NCI-H1436 treated with DMSO at 0.1 percent for 48 hours (cell line): ENCODE measurements around the gene RAD23B.

Source experiments
- DNase-seq: peaks from one replicate; lab custom pipeline; 2025; lab: John Stamatoyannopoulos, UW

RAD23B gene

DNA sequence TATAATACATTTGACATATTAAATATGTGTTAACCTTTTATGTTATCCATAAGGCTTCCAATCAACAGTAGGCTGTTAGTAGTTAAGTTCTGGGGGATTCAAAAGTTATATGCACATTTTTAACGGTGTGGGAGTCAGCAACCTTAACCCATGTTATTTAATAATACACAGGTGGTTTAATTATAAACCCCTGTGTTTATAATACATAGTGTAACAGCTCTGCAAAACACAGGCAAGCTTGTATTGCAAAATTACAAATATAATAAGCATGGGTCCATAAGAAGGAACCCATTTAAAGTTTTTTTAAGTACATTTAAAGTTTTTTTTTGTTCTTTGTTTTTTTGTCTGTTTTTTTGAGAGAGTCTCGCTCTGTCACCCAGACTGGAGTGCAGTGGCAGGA lies 14.5 kb upstream of the RAD23B start:
- no peak for DNase-seq

DNA sequence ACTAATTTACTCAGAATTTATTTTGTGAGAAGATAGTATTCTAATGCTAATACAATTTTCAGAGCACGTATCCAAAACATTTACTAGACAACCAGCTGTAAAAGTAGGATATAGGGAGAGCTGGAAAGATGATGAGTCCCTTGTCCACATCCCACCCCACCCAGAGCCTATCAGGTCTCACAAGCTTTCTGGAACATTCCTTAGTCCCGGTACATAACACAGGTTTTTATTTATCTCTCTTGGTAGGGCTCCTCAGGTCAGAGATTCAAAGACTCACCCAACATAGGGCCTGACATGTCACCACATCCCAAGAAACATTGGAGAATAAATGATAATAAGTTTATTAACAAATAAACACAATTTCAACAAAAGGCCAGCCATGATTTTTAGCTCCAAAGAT lies 13.8 kb upstream of the RAD23B start:
- no peak for DNase-seq

DNA sequence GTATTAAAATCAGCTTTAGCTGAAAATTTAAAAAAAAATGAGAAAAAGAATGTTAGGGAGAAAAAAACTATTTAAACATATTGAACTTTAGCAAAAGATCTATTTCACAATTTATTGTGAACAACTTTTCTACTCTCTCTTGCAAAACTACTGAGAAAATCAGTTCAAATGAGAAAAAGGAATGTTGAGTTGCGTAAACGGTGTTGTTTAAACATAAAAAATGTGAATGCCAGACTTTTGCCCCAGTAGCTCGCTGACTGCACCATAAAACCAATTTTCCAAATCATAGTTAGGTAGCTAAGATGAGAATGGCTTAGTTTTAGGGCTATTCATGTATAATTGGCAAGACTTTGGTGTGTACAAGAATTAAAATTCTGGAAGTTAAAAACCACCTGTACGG lies 13.4 kb upstream of the RAD23B start:
- no peak for DNase-seq

DNA sequence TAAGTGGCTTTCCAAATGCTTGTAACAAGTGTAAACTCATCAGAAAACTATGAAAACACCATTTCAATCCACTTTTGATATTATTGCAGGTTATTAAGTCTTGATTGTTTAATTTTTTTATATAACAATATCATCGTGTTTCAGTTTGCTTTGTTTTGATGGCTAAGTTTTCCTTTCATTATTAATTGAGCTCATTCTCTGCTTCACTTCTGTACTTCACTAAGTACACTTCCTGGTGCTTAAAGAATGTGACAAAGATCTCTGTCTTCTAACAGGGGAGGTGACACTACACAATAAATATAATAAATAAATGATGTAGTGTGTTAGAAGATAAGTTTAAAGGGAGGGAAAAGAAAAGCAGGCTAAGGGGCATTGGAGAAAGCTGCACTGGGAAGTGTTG lies 13.0 kb upstream of the RAD23B start:
- DNase-seq, result no peak

DNA sequence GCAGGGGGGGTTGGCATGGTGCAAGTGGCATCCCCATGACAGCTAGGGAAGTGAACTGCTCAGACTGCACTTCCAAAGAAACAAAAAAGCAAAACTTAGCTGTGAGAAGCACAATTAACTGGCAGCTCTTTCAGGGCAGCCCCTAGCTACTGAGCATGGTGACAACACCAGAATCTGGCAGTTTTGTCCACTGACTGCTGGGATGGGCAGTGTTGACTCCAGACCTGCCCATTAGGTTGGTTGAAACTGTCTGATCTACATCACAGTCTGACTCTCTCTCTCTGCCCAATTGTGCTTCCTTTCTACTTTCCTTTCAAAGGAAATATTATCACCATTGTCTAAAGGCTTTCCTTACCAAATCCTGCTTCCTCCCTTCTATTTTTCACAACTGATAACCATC lies 12.5 kb upstream of the RAD23B start:
- no peak for DNase-seq

DNA sequence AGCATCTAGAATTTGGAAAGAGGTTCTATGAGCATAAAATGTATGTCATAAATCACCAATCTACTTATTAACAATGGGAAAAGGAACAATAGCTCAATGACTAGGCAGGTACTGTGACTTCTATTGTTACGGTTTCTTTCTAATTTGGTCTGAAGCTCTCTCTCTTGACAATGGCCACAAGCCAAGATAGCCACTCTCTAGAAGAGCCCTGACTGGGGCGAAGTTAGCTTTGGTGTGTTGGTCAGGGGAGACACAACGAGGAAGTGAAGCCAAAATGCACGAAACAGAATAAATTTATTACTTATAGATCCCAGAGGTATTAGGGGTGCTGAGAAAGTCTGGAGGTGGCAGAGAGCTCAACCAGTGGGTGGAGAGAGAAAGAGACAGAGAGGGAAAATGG lies 9.4 kb upstream of the RAD23B start:
- no peak for DNase-seq

DNA sequence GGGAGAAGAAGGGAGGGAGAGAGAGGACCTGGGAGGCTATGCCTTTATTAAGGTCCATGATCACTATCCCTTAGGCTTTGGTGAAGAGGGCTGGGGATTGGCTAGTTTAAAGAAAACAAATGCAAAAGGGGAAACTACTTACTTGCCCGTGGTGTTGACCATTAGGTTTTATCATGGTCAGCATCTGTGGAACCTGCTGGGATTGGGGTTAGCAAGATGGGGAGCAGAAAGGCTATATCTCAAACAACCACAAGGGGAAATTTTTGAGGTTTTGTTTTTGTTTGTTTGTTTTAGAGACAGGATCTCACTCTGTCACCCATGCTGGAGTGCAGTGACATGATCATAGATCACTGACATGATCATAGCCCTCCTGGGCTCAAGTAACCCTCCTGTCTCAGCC lies 9.0 kb upstream of the RAD23B start:
- no peak for DNase-seq

DNA sequence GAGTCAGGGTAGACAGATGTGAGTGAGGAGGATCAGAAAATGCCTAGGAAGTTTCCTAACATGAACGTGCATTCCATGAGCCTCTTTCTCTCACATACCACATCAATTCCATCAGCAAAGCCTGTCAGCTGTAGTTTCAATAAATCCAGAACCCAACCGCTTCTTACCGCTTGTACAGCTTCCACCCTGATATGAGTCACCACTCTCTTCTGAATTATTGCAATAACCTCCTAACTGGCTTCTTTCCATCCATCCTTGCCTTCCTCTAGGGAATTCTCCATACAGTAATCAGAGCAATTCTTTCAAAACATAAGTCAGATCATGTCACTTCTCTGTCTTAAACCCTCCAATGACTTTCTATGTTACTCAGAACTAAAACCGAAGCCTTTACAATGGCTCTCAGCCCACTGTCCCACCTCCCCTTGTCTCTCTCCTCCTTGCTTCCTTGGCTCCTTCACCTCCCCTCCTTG lies 8.1 kb upstream of the RAD23B start:
- DNase-seq, result no peak

DNA sequence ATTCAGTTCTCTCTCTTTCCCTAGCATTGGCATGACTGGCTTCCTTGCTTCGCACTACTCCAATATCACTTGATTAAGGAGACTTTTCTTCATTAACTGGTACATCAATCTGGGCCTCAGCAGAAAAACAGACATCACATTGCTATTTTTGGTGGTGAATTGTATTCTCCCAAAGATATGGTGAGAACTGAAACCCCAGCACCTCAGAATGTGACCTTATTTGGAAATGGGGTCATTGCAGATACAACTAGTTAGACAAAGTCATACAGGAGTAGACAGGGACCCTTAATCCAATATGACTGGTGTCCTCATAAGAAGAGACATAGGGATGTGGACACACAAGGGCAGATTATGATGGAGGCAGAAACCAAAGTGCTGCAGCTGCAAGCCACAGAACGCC lies 7.5 kb upstream of the RAD23B start:
- DNase-seq, result no peak

DNA sequence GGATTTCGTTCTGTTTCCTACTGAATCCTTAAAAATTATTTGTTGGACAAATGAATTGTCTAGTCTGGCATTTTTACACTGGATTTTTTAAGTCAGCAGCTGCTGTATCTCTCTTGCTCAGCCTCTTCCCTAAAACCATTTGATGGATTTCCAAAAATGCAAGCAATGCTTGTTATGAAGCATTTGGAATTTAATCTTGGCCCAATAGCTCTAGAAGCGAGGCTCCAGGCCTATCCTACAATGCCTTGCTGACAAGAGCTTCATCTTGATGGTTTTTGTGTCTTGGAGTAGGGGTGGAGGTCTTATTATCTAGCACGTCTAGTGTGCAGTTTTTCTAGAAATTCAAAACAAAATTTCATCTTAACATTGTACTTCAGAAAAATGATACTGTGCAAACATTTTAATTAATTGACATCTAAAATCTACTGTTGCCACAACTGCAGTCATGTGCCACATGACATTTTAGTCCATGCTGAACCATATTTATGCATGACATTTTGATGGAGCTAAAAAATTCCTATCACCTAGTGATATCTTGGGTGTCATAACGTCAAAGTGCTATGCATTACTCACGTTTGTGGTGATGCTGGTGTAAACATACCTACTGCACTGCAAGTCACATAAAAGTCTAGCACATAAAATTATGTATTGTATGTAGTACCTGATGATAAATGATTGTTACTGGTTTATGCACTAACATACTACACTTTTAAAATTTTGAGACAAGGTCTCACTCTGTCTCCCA lies 5.9 kb upstream of the RAD23B start:
- DNase-seq, result no peak

DNA sequence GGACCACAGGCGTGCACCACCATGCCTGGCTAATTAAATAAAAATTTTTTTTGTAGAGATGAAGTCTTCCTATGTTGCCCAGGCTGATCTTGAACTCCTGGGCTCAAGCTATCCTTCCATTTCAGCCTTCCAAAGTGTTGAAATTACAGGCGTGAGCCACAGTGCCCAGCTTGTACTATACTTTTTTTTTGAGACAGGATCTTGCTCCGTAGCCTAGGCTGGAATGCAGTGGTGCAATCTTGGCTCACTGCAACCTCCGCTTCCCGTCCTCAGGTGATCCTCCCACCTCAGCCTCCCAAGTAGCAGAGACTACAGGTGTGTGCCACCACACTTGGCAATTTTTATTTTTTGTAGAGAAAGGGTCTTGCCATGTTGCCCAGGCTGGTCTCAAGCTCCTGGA lies 5.3 kb upstream of the RAD23B start:
- DNase-seq, result no peak

DNA sequence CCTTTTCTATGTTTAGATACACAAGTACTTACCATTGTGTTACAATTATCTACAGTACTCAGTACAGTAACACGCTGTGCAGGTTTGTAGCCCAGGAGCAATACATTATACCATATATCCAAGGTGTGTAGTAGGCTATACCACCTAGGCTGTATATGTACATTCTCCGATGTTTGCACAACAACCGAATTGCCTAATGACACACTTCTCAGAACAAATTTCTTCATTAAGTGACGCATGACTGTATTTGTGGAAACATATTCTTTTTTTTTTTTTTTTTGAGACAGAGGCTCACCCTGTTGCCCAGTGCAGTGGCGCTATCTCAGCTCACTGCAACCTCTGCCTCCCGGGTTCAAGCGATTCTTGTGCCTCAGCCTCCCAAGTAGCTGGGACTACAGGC lies 4.0 kb upstream of the RAD23B start:
- DNase-seq, result no peak

DNA sequence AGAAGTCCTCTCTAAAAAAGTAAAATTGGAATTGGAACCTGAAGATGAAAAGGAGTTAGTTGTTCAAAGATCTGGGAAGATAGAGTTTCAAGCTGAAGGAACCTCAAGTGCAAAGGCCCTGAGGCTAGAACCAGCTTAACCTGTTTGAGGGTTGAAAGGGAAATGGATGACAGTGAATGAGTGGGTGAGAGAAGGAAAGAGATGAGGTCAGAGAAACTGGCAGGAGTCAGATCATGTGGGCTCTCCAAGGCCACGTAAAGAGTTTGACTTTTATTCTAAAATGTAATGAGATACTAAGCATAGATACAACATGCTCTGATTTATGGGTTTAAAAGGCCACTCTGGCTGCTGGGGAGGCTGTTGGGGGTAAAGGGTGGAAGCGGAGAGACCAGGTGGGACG lies 2.5 kb upstream of the RAD23B start:
- DNase-seq, result no peak

DNA sequence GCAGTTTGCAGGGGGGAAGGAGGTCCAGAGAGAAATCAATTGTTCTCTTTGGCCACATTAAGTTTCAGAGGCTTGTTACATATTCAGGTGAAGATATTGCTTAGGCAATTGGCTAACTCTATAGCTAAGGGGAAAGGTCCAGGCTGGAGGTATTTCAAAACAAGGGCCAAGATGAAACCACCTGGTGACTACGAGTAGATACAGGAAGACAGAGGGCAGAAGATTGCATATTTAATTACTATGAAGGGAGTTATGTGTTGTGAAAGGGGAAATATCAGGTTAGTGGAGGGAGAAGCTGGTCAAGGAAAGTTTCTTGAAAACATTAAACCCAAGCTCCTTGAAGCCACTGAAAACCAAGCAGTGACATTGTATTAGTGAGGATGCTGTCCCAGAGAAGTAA lies 1.9 kb upstream of the RAD23B start:
- no peak for DNase-seq

DNA sequence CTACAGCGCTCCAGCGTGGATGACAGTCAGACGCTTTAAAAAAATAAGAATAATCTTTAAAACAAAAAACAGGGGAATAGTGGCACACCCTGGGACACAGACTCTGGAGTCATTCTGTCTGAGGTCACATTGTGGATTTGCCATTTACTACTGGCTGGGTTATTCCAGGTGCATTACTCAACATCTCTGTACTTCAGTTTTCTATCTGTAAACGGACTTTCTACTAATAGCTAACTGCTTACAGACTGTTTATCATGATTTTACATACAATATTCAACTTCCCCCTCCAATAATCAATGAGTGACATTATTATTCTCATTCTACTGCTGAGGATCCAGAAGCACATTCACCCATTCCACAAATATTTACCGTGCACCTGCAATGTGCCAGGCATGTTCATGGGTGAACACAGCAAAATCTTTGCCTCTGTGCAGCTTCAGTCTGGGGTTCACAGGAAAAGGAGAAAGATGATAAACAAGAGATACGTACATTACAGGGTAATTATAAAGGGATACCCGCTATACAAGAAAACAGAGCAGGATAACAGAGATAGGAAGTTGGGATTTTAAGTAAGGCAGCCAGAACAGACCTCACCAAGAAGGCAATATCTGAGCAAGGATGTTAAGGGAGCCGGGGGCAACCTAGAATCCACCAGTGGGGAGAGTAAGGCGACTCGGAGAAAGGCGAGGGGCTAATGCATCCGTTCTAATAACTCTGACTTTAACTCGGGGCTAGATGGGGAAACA lies 984 bp upstream of the RAD23B start:
- DNase-seq, result no peak

DNA sequence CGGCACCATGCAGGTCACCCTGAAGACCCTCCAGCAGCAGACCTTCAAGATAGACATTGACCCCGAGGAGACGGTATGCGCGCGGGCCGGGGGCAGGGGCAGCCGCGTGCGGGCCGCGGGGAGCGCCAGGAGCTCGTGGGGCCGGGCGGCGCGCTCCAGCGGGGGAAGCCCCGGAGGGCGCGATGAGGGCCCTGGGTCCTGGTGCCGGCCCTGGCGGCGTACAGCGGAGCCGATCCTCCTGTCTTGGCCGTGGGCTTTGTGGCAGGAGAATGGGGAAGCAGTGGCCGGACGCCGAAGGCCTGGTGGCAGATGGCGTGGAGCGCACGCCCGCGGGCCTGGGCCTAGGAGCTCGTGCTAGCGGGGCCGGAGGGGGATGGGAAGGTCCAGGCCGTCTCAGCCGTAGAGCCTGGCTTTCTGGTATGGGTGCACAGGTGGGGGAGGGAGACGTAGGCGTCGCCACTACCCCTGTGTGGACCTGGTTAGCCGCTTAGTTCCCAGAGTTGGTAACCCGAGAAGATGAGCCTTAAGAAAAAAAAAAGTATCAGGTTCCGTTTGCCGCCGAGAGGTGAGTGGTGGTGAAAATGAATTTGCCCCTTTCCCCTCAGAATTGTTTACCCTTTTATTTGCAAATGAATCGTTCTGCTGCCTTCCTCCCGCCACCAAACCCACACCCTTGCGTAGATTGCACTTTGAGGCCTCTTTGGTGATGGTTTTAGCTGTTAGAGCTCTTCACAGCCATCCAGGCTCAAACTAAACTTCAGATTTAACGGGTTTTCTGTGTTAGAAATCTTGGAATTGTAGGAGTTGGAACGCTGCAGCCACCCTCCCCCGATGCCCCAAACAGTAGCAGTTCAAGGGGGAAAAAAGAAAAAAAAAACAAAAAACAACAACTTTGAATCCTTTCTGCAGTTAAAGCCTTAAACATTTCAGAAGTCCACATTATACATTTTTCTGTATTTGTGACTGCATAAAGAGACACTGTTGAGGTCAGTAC lies 841 bp downstream of the RAD23B start:
- no peak for DNase-seq

DNA sequence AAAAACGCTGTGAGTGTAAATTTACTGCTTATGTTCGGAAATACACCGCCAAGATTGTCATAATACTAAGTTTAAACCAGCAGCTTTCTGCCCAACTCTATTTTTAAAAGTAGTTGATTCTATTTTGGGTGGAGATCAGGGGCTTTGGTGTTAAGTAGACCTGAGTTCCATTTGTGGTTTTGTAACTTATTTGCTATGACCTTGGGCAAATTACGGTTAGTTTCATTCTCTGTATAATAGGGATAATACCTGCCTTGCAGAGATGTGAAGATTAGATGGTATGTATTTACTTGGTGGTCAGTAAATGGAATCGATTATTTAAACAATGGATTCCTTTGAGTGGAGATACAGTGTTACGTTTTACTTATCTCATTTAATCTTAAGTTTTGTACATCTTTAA lies 1.6 kb downstream of the RAD23B start:
- no peak for DNase-seq

DNA sequence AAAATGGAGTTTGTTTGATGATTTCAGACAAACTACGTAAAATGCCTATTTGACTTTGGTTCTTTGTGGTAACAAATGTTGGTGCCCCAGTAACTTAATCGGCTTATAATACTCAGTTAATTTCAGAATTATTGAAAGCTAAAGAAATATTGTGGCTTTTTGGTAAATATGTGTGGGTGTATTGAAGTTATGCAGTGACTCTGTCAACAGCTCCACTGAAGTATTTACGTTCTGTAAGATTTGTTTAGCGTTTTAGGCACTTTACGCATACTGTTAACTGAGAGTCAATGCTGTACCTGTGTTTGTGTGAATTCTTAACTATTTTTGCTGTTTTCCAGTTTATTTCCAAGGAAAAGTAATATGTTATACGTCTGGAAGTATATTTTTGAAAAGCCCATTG lies 2.2 kb downstream of the RAD23B start:
- DNase-seq, result no peak

DNA sequence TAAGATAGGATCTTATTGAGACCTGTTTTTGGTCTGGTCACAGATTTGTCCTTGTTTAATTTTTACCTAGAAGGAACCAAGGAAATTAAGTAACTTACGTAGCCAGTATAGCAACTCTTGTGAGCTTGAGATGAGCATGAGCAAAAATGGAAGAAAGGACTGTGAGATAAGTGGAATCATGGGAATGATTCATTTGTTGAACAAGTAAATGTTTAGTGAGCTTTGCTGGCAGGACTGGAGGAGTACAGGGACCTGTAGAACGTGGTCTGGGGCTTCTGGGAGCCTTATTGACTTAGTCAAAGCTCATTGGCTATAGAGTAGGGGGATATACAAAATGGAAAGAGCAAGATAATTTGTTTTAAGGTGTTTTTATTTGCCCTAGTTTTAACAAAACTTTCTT lies 3.0 kb downstream of the RAD23B start:
- DNase-seq, result no peak

DNA sequence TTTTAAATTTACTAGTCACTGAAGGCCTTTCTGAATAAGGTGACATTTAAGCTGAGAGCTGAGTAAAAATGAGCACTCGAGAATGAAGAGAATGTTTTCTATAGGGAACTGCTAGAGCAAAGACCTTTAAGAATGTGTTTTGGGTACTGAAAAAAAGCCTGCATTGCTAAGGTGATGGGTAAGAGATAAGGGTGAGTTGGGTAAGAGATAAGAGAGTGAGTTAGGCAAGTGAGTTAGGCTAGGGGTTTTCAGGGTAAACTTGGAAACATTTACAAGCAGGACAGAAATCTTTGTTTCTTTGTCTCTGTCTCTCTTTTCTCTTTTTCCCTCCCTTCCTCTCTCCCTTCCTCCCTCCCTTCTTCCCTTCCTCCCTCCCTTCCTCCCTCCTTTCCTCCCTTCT lies 5.6 kb downstream of the RAD23B start:
- no peak for DNase-seq

DNA sequence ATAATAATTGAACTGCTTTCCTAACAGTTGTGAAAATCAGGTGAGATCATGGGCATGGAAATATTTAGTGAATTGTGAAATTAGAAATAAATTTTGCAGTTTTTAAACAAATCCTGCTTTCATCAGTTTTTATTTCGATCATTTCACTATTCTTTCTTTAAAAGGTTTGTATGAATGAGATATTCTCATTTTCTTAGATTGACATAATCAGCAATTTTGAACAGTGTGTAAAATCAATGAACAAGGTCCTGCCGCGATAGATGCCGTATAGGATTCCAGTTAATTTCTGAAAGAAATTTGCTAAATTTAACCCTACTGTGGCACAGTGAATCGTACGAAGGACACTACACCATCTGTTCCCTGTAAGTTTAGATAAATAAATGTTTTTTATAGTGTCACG lies 7.5 kb downstream of the RAD23B start:
- DNase-seq, result no peak

DNA sequence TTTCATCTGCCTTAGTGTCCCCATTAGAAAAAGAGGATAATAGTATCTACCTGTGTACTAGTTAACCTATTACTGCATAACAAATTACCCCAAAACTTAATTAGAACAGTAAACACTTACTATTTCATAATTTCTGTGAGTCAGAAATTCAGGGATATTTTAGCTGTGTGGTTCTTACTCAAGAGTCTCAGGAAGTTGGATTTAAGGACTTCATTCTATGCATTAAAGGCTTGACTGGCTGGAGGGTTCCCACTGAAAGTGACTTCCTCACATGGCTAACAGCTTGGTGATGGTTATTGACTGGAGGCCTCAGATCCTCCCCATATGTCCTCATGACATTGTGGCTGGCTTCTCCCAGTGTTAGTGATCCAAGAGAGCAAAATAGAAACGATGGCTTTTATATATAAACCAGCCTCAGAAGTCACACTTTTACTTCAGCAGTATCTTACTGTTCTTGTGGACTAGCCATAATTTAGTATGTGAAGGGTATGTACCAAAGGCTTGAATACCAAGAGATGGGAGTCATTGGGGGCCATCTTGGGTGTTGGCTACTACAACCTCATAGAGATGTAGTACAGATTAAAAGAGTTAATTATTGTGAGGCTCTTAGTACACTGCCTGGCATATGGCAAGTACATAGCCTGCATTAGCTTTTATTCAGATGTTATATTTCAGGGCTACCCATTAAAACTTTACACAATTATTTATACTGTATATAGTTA lies 9.9 kb downstream of the RAD23B start:
- no peak for DNase-seq
